Hematopoietic multipotent progenitor cell treated with erythropoietin and hydrocortisone succinate and interleukin-3 and kit ligand, for 15 days (in vitro differentiated cells): ENCODE measurements around the gene LRRC53.

Experiments
- DNase-seq: peaks from one replicate; pipeline ENCODE4 v3.0.0-alpha.2; 2015; ENCODE audit warnings: low spot score

The LRRC53 gene, protein sequence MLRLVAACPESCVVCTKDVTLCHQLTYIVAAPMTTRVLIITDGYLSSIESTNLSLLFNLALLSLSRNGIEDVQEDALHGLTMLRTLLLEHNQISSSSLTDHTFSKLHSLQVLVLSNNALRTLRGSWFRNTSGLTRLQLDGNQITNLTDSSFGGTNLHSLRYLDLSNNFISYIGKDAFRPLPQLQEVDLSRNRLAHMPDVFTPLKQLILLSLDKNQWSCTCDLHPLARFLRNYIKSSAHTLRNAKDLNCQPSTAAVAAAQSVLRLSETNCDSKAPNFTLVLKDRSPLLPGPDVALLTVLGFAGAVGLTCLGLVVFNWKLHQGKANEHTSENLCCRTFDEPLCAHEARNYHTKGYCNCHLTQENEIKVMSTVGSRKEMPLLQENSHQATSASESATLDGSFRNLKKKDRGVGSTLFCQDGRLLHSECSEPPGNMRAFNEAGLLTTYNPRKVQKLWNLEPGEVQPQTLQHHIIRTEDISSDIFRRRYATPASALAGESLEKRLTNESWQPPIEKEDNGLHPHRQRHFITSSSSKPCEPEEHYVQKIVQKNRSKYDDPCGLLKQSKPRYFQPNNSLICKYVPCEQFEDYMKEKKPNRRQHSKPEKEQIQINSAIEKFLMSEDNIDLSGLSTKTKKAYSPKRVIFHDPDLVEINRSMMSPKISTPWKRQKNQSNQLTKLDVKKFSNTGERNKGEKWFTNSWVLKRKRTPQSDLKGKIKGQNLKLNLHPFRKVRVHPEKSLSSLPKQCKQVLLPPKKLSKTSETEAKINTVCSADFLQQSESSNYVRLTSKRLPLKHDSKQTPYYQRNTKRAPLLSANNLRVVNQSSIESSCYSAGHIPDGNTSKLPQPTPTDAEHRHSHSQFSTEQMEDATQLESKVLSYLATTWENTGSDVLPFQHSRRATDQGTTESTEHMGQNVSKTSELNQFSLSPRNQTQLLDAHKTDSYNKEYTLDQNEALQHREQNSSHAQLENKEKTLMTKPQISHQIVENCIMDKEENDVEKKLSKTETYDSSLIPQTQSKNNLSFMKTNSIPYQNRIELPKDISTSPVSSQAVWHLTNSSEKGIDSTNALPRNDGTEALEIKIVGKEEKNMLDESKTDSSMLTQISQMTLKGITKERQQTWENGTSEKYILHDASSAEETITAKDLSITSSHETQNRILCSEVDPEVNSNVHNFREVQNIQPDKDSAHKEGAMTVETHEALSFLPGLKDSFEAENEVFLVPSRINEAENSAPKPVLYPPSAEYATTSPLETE

DNA sequence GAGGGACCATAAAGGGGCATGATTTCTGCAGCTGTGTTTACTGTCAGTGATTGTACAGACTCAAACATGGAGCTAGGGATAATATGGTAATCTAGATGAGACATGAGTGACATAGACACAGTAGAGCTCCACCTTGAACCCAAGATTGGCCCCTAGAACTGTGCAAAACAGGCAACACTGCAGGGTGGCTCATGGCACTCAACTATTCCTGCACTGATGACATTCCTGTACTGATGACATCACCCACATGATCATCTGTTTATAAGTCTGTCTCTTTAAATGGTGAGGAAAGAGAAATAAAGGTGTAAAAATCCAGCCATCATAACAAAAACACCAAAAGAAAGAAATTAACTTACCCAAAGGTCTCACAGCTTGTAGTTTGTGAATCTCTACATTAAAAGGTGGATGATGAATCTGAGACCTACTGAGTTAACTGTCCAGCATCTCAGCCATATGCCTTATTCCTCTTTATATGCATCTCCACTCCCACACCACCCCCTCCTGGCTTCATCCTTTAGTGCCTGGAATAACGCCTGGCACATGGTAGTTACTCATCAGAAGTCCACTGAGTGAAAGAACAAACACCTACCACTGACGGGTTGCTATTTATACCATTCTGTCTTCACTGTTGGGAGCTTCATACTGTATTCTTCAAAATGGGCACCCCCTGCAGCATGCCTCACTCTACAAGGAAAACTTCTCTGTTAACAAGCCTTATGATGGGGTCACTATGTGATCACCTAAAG is at the start of gene LRRC53:
Gene LRRC53 (minus strand): TSS at position 442 of the 746 bp plus-strand sequence. CDS start 29,262 bp downstream, outside the sequence.
- DNase-seq, result no peak

DNA sequence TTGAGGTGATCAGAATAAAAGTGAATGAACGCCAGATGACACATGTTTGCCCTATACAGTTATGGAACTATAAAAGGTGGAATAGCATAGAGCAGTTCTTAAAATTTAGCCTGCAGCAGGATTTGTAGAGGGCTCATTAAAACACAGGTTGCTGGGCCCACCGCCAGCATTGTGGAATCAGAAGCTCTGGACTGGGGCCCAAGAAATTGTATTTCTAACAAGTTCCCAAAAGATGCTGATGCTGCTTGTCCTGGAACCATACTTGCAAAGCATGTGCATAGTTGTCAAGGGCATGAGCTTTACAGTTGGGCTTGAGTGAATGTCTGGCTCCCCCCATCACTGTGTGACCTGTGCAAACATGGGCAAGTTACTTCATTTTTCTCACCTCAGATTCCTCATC is 37.5 kb upstream of the LRRC53 start:
- no peak for DNase-seq

DNA sequence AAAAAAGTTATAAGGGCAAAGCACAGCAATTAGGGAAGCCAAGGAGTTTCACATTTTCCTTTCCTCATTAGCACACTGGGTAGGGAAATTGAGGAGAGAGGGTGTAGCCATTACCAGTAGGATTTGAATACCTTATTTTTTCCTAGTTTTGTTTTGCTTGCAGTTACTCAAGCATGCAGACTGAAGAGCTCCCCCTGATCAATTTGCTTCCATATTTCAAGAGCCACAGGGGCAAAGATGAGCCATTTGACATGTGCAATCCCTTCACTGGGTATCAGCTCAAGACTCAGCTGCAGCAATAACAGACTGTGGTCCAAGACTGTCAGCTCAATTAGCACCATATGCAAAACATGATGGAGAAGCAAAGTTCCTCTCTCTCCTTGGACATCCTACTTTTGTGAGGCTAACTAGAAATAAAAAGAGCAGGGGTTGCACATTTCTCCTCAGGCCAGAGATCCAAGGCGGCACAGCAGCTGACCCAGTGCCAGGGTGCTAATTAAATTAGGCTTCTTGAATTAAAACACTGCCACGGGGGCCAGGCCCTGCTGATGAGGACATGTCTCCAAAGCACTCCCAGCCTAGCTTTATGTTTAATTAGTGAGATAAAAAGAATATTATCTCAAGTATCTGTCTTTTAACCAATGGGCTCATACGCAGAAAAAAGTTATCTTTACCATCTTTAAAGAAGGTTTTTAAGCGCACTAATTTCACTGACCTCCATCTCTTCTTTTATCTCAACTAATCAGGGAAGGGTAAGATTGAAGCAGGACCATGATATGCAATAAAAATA is 36.7 kb upstream of the LRRC53 start:
- DNase-seq, result no peak

DNA sequence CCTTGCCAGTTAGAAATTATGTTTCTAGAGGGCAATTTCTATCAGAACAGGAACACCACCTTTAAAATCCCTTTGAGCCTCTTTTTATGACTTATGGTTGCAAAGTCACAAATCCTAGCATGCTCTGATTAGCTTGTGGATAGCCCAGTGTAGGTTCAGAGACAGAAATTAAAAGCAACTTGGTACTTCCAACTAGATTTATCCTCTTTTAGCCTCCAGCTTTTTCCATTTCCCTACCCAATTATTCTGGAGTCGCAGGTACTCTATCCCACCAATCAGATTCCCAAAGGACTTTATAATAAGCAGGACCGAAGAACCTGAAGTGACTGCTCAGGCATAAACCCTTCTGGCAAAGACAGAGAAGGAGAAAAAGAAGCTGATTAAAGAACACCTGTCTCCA is 33.4 kb upstream of the LRRC53 start:
- no peak for DNase-seq

DNA sequence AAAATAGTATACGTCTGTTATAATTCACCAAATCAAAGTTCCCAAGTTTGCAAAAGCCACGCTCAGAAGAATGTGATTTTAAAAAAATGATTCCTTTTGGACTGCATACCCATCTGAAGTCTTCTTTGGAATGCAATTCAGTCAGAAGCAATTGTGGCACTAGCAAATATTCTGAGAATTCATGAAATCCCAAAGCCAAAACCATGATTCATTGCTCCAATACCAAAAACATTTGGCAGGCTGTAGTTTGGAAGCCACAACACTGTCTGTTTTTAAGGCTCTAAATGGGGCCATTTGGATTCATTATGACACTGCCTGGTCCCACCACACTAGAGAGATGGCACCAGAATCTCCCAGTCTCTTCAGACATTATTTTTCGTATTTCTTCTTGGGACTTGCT is 21.8 kb upstream of the LRRC53 start:
- DNase-seq, result no peak

DNA sequence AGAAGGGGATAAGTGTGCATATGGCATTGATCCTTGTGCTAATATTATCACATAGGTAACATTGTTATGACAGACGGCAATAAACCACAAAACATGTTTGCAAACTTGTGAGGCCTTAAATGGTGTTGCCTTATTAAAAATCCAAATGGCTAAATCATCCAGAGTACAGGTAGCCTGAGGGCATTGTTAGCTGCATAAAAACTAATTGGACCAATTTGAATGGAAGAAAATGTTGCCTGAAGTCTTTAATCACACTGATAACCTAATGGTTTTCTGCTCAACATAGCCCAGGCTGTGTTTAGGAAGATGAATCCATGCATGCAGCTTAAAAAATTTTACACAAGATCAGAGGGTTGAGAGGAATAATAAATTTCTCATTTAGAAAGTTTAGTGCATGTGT is 19.4 kb upstream of the LRRC53 start:
- no peak for DNase-seq

DNA sequence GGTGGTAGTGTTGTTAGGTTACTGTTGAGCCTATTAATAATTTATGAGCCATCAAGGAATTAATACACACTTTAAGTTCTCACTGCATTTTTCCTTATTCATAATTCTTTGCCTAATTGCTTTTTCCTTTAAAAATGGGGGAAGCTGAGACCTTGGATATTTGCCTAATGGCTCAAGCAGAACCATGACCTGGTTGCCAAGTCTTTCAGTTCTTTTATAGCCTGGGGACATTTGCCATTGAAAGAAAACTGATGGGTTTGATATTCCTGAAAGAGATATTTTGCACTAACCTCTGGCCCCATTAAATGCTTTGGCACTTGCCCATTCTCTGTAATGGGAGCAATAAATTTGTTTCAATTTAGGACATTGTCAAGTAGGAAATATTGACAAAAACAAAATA is 18.5 kb upstream of the LRRC53 start:
- DNase-seq, result no peak

DNA sequence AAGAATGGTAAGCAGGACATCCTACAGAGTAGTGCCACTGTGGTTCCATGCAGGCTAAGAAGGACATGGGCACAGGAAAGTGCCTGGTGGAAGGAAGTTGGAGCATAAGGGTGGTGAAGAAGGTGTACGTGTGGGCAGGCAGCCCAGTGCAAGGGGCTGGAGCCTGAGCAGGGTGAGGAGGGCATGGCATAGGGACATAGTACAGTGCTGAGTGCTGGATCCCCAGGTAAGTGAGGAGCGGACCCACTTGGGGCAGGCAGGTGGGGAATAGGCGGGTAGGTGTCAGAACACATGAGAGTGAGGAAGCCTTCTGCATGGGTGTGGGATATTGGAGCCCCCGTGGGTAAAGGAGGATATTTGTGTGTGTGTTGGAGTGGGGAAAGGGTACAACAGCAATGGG is 15.7 kb upstream of the LRRC53 start:
- DNase-seq, result no peak

DNA sequence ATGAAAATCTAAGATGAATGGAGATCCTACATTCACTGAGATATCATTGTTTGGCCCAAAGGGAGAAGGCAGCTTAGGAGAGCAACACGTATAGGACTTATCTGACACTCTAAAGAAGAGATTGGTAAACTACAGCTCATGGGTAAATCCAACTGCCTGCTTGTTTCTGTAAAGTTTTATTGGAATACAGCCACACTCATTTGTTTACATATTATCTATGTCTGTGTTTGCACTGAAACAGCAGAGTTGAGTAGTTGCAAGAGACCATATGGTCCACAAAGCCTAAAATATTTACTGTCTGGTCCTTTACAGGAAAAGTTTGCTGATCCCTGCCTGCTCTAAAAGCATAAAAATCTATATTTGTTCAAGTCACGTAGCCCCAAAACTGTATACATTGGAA is 14.3 kb upstream of the LRRC53 start:
- no peak for DNase-seq

DNA sequence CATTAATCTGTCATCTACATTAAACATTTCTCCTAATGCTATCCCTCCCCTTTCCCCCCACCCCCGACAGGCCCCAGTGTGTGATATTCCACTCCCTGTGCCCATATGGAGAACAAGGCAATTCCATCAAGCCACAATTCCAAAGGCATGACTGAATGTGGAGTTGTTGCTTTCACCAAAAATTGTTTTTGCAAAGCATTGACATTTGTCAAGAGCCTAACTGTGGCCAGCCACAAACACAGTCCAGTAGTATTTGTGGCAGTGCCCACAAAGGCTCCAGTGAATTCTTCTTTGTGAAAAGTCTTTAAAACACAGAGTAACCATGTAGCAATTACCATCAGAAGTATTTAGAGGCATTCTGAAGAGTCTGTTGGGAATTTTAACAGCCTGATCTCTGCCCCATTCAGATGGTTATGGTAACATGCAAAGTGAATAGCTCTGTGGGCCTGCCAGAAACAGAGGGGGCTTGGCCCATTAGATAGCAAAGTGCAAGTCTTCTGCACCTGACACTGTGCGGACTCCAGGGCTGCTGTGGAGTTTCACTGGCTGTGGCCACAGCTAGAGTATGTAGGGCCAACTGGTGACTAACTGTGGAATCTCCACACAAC is 11.6 kb upstream of the LRRC53 start:
- no peak for DNase-seq

DNA sequence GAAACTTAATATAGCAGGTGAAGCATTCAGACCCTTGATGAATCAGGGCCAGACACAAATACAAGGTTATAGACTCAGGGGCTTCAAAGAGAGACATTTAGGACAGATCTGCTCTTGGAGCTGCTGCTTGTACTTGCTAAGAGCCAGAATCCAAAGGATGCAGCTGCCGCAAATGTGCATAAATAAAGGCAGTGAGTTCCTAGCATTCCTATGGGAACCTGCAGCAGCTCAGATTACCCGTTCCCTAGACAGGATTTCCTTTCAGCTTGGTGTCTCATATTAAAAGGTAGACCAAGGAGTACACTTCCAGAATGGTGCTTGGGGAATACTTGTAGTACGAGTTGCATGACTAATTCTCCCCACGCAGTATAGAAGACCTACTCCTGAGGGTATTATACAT is 9.7 kb upstream of the LRRC53 start:
- no peak for DNase-seq

DNA sequence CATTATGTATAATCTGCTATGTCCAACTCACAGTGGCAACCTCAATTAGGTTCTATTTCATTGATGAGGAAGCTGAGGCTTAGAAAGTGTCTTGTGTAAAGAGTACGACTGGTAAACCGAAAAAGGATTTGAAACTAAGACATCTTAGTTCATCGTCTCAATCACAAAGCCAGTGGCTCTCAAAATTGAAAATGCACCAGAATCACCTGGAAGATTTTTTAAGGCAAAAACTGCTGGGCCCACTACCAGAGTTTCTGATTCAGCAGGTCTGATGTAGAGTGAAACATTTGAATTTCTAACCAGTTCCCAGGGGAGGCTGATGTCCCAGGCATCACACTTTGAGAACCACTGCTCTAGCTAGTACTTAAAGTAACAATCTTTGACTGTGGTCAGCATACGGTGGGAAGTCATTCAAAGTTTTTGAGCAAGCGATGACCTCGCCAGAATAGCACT is 5.2 kb upstream of the LRRC53 start:
- no peak for DNase-seq

DNA sequence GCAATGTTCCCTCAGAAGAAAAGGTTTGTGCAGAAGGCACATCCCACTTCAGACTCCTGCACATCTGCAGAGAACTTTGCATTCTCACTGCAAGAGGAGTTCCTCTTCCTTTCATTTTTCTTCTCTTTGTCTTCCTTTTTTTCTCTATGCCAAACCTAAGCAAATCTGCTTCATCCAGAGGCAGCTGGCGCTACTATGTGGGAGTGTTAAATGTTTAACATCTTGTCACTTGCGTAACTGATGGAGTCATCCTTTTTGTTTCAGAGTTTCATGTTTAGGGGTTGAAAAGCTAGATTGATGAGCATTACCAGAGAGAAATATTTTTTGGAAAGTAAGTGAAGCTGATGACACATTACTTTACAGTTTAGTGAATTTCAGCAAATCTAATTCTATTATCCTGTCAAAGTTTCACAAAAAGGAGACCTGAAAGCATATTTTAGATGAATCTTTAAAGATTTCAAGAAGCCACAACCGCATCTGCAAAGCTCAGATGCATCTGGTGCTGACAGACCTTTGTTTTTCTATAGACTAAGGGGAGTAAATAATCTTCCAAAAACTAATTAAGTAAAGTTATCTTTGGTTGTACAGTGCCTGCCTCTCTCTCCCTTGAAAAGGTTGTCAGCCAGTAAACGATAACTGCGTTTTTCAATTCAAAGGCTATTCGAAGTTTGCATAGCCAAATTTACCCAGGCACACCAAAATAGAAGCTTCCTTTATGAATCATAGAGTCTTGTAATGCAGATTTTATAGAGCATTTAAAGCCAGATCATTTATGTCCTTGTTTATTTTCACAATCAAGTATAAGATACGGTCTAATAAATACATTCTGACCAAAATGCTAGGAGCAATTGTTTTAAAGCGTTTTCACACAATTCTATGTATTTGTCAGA is 1.2 kb upstream of the LRRC53 start:
- no peak for DNase-seq

DNA sequence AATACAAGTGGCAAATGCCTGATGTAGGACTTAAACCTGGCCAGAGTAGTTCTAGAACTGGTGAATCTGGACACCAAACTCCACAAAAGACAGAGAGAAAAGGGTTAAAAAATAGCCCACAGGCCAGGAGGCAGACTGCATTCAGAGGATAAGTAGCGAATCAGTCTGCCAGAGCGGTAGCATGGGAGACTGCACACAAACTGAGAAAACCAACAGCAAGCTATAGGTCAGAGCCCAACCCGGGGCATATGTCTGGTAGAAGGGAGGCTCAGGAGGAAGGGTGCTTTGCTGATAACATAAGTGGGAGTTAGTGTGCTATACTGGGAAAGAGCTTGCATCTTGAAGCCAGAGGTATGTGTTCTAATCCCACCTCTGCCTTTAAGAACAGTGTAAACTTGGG is 4.0 kb downstream of the LRRC53 start:
- no peak for DNase-seq

DNA sequence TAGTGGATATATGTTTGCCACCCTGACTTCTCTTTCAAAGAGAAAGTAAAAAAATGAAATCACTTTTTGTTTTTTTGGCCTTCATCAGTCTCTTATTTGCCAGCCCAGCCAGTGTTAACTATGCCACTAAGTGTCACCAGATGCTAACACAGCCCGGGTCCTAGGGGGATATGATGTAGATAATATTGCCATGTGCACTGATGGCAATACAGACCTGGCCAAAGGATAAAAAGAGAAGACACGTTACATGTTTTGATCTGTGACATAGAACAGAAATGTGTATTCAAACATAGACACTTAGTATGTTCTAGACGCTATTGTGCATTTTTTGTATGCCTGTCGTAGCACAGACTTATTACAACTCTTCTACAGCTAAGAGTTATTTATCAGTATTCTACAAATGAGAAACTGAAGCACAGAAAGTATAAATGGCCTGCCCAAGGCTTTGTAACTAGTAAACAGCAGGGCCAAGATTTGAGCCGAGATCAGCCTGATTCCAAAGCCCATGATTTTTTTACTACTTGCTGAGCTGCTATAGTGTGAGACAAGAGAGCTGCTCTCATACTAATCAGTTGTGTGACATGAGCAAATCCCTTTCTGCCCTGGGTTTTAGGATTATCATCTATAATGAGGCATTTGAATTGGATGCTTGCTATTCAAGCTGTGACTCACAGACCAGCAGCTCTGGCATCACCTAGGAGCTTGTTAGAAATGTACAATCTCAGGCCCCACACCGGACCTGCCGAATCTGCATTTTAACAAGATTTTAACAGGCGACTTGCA is 6.3 kb downstream of the LRRC53 start:
- no peak for DNase-seq

DNA sequence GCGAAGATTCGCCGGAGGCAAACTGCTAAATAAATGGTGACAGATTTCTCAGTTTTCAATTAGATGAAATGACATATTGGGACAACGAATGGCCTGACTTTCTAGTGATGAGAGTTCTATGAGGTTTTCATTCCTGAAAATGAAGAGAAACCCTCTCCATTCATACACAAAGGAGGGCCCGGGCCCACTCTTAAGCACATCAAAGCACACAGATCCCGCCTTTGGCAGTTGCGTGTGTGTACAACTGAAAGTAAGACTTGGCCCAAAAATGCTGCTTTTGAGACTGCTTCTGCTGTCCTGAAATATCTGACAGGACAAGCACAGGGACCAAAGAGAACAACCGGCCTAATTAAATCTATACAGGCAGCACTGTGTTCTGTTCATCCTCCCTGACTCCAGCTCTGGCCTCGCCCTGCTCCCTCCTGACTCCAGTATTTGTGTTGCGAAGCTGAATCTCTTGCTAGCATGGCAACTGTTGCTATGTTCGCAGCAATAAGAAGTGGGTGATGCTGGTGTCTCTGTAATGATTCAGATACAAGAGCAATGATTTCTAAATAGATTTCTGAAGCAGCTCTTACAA is 7.4 kb downstream of the LRRC53 start:
- no peak for DNase-seq

DNA sequence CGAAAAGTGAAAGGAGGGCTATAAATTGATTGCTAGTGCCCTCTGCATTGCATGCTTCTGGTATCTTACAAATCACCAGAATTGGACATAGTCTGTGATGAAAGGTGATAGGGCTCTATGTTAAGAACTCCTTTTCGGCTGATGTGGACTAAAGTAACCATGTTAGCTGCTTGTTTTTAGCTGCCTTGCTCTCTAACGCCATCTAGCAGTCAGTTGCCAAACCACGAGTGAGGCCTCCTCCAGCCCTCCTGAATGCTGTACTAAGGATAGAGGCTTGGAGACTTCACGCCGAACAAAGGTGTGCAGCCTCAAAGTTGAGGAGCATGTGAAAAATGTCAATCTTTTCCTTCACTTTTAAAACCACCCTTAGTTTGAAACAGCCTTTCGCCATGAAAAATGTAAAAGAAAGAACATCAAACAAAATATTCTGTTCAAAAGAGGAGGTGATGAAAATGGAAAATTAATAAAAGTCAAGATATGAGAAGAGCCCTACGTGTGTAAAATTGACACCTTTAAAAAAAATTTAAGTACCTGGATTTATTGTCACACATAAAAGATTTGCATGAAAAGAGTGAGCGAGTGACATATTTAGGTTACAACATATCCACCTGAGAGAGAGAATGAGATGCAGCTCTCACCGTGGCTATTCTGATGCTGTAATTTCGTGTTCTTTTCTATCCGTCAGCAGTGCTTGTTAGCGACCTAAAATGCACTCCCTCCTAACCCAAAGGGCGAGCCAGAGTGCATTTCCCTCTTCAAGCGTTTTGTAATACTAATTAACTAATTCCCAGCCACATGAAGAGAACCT is 8.1 kb downstream of the LRRC53 start:
- peak; percentile 2 for DNase-seq
